TTC549 (cell line): ENCODE measurements around the gene KRTAP10-9.
"Not testable (repeated sequence)": the region's sequence is repeated elsewhere in the genome, so short reads cannot be mapped to it uniquely, and the experiment has no call there.

Source experiments
- FAIRE-seq: peaks from 2 replicates; lab custom pipeline; 2012; peaks lifted over from hg19 to GRCh38; lab: Jason Lieb, UNC

KRTAP10-9 gene

DNA sequence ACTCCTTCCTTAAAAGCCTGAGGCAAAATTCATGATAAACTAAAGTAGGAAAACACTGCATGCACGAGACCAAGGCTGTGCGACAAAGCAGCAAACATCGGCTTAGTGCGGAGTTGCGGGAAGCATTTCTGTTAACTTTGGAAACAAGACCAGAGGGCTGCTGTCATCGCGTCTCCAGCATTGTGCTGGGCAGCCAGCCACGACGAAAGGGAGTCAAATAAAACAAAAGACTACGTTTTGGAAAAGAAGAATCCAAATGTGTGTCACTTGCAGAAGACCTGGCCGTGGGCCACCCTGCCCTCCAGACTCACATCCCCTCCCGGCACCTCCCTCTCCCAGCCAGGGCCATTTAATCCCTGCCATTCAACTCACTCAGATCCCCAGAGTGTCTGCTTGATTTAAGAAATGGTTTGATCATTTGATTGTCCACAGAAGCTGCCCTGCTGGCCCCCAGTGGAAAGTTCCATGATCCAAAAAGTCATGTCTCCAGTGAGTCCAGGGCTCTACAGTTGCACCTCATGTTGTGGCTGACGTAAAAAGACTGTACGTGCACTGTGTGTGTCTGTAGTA, 16.9 kb downstream of the KRTAP10-9 start:
- FAIRE-seq = no peak

DNA sequence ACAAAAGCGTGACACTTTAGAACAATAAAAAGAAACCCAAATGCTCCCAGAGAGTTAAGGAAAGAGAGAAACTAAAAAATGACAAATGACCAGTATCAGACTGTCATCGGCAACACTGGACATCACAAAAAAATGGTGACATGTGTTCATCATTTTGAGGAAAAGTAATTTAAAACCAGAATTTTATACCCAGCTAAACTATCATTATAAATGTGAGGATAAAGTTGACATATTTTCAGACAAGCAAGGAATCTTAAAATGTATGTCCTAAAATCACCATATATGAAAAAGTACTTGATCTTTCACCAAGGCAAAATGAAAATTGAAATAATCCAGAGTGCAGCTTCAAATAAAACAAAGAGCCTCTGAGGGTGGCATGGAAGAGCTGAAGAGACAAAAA, 18.0 kb downstream of the KRTAP10-9 start:
- no peak for FAIRE-seq

DNA sequence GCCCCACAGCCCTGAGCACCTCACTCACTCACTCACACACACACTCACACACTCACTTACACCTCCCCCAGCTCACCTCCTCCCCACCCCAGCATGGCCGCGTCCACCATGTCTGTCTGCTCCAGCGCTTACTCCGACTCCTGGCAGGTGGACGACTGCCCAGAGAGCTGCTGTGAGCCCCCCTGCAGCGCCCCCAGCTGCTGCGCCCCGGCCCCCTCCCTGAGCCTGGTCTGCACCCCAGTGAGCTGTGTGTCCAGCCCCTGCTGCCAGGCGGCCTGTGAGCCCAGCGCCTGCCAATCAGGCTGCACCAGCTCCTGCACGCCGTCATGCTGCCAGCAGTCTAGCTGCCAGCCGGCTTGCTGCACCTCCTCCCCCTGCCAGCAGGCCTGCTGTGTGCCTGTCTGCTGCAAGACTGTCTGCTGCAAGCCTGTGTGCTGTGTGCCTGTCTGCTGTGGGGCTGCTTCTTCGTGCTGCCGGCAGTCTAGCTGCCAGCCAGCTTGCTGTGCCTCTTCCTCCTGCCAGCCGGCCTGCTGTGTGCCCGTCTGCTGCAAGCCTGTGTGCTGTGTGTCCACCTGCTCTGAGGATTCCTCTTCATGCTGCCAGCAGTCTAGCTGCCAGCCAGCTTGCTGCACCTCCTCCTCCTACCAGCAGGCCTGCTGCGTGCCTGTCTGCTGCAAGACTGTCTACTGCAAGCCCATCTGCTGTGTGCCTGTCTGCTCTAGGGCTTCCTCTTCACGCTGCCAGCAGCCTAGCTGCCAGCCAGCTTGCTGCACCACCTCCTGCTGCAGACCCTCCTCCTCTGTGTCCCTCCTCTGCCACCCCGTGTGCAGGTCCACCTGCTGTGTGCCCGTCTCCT, 19.7 kb downstream of the KRTAP10-9 start, which contains the start of gene KRTAP10-11:
Gene KRTAP10-11 (plus strand): TSS at position 49 of the 856 bp plus-strand sequence. CDS start 45 bp downstream, at position 94.
- FAIRE-seq = not testable (repeated sequence)

DNA sequence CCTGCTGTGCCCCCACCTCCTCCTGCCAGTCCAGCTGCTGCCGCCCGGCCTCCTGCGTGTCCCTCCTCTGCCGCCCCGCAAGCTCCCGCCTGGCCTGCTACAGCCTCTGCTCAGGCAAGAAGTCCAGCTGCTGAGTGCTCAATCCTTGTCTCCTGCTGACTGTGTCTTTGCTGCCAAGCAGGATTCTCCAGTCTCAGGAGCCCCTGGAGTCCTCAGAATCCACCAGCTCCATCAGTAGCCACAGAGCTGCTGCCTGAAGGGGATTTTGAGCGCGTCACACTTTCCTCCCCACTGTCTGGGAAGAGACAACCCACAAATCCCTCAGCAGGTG, 20.3 kb downstream of the KRTAP10-9 start:
- no peak for FAIRE-seq

DNA sequence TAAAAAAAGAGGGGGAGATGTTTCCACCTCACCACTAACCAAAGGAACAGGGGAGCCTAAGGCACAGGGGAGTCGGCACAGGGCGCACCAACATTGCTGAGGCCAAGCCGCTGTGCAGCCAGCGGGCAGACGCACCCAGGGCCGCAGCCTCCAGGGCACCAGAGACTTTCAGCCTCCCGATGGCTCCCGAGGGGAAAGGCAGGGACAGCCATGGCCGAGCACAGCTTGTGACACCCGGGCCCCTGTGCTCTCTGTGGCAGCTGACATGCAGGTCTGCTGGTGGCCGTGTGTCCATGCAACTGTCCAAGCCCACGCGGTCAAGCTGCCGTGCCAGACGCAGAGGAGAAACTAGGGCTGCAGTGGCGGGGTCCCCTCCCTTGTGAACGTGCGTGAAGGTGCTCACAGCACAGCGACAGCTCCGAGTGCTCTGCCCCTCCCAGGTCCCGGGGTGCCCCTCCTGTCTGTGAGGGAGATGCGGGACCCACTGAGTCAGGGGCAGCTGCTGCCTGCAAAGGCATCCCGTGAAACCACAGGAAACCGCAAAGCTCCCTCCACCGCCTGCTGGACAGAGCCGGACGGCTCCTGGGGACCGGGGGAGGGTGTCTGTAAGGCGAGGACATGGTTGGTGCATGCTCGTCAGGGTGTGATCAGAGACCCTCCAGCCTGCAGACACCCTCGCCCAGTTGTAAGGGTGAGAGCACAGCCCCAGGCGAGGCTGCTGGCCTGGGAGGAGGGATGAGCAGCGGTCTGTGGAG, 21.8 kb downstream of the KRTAP10-9 start:
- FAIRE-seq = no peak

DNA sequence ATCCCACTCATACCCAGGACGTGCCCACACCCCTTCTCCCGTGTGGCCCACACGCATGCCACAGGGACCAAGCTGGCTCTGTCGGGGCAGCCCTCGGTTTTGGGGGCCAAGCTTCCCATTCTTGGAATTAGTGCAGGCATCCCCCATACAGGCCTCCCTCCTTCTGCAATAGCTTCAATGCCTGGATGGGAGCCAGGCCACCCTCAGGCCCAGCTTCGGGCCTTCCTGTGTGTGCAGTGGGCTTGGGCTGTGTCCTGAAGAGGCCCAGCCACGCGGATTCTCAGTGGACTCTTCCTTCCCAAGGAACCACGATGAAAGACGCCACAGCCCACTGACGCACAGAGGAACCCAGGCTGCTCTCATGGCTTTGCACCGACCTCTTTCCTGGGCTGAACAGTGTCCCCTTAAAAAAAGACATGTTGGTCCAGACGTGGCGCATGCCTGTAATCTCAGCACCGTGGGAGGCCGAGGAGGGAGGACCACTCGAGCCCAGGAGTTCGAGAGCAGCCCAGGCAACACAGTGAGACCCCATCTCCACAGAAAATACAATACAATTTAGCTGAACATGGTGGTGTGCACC, 22.7 kb downstream of the KRTAP10-9 start:
- FAIRE-seq = no peak

DNA sequence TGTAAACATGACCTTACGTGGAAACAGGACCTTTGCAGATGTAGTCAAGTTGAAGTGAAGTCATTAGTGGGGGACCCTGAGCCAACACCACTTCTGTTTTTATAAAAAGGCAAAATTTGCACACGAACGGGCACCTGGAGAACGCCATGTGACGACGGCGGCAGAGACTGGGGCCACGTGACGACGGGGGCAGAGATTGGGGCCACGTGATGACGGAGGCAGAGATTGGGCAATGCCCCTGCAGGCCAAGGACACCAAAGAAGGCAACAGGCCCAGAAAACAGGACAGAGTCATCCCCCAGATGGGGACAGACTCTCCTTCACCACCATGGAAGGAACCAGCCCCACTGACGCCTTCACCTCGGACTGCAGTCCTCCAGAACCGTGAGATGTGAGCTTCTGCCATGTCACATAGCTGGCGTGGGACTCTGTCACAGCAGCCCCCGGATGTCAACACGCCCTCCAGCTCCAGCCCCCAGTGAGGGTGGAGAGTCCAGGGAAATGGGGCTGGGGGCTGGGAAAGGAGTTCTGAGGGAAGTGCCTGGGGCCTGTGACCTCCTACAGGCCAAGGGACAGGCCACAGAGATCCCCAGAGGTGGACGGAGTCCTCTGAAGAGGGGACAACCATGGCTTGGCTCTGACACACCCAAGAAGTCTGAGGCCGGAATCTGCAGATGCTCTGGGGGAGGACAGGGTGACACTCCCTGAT, 23.5 kb downstream of the KRTAP10-9 start:
- no peak for FAIRE-seq

DNA sequence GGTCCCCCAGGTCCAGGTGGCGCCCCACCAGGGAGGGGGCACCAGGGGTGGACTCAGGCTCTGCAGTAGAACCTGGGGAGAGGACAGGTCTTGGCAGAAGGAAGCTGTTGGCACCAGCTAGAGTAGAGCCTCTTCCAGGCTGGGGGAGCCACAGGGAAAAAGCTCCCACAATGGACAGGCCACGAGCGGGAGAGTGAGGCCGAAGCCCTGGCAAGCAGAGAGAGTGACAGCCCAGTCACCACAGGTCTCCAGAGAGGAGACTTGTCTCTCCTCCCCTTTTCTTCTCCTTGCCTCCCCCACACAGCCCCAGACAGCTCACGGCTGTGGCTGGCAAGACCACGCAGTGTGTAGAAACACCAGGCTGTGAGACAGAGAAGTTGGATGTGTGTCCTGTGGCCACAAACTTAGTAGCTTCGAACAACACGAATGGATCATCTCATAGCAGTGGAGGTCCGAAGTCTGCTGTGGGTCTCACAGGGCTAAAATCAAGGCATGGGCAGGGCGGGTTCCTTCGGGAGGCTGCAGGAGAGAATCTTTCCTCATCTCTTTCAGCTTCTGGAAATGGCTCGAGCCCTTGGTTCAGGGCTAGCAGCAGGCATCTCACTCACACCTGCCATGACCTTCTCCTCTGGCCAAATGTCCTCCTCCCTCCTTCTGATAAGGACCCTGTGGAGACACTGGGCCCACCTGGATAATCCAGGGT, 24.2 kb downstream of the KRTAP10-9 start:
- FAIRE-seq = no peak

DNA sequence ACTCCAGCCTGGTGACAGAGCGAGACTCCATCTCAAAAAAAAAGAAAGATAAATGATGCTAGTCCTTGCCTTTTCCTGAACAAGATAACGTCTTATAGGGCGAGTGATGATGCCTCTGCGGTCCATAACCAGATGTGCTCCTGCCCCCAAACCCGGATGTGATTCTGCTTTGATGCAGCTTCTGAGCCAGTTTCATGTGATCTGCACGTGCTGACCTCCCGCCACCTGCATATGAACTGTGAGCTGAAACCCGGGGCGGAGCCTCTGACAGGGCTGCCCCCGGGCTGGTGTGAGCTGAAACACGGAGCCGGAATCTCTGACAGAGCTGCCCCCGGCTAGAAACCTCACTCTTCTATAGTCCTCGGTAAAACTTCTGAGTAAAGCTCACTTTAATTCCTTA, 26.2 kb downstream of the KRTAP10-9 start:
- no peak for FAIRE-seq

DNA sequence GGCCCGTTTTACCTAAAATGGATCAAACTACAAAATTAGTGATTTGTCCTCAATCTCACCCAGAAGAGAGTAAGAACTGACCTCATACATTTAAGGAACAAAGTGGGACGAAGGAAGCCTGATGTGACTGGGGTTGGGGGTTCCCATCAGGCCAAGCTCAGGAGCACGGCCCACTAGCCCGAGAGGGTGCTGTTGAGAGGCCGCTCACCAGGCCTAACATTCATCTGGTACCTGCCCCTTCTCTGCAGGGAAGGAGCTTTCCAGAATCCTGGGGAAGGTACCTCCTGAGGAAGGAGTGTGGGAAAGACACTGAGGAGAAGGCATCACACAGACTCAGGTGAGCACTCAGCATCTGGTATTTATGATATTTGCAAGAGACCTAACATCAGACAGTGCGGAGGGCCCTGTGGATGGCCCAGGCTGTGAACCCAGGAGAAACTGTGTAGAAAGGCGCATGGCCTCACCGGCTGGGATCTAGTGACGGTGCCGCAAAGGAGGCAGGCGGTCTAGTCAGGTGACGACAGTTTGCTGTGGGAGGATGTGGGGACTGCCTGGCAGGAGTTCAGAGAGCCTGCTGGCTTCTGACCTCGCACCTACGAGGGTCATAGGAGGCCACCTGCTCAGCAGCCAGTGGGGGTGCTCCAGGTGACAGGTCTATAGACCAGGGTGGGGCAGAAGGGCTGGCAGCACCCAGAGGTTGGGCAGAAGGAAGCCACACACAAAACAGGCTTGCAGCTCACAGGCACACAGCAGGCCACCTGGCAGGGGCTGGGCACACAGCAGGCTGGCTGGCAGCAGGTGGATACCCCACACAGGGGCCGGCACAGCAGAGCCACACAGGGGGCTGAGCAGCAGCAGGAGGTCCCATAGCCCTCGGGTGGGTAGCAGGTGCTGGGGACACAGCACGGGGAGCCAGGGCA, 27.0 kb downstream of the KRTAP10-9 start:
- no peak for FAIRE-seq

DNA sequence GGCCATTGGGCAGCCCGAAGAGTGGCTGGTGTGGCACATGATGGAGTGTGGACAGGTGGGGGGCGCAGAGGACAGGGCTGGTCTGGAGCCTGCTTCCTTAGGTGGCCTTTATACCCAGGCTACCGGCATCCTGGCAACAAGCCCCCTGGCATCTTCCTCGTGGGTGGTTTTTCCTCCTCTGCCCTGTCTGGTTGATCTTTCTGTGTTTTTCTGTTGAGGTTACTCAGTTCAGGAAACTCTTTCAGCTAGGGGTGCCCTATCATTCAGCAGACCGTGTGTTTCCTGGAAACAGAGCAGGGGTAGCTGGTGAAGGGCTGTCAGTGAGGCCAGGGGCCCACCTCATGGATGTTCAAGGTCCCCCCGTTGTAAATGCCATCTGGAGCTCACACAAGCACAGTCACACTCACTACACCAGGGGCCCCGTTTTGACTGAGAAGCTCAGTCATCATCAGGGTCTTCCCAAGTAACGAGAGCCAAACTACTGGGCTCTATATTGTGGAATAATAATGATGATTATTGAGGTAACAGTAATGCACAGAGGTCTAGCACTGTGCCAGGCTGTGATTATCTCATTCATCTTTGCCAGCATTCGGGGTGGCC, 27.8 kb downstream of the KRTAP10-9 start, which contains the start of gene KRTAP12-4:
Gene KRTAP12-4 (minus strand): TSS at position 84 of the 600 bp plus-strand sequence. CDS start 45 bp downstream, at position 39.
- no peak for FAIRE-seq

DNA sequence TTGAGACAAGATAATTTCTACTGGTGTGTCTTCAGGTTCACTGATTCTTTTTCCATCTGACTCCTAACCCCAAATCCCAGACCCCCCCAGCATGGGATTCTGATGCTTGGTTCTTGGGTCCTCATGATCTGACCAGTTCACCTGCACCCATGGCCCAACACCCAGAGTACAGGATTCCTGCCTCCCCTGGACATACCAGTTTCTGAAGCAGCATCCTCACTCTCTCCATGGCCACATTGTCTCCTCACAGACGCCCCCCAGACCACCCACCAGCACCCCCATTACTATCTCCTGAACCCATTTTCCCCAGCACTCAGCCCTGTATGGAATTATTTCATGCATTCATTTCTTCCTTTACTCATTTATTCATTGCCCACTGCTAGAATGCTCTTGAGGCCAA, 30.0 kb downstream of the KRTAP10-9 start:
- FAIRE-seq = no peak

DNA sequence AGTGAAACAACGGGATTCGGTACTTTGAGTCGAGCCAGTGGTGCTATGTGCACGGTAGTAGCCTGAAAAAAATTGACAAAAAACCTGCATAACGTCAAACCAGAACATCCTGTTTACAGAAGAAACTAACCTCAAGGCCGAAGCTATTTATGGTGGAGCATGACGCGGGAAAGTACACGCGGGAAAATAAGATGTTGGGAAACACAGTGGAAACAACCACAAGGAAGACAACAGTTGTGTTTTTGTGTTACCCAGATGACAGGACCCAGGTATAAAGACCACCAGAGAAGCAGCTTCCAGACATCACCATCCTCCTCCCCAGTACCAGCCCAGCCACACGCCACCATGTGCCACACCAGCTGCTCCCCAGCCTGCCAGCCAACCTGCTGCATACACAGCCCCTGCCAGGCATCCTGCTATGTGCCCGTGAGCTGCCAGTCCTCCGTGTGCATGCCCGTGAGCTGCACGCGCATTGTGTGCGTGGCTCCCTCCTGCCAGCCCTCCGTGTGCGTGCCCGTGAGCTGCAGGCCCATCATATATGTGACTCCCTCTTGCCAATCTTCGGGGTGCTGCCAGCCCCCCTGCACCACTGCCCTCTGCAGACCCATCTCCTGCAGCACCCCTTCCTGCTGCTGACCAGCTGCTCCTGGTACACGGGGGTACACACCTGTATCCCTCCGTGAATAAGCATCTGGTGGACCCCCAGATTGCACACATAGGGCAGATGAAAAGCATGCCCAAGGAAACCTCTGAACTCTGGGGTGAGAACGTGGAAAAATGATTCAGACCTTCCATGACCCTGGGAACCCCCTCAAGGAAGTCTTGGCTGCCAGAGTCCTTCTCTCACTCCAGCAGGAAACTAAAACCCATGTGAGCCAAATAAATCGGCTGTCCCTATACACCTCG, 31.0 kb downstream of the KRTAP10-9 start, which contains the start of gene KRTAP12-3:
Gene KRTAP12-3 (plus strand): TSS at position 298 of the 906 bp plus-strand sequence. CDS start 48 bp downstream, at position 346.
- no peak for FAIRE-seq

DNA sequence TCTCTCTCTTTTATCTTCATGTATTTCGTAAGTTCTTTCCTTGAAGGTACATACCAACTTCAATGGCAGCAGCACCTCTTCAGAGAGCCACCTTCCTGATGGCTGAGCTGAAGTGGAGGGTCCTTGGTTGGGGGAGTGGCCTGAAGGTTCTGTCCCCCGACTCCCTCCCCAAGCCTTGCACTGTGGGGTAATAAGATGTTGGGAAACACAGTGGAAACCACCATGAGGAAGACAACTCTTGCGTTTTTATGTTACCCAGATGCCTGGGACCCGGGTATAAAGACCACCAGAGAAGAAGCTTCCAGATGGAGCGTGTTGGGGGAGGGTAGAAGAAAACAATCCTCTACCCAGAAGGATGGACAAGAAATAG, 31.6 kb downstream of the KRTAP10-9 start:
- FAIRE-seq = no peak

DNA sequence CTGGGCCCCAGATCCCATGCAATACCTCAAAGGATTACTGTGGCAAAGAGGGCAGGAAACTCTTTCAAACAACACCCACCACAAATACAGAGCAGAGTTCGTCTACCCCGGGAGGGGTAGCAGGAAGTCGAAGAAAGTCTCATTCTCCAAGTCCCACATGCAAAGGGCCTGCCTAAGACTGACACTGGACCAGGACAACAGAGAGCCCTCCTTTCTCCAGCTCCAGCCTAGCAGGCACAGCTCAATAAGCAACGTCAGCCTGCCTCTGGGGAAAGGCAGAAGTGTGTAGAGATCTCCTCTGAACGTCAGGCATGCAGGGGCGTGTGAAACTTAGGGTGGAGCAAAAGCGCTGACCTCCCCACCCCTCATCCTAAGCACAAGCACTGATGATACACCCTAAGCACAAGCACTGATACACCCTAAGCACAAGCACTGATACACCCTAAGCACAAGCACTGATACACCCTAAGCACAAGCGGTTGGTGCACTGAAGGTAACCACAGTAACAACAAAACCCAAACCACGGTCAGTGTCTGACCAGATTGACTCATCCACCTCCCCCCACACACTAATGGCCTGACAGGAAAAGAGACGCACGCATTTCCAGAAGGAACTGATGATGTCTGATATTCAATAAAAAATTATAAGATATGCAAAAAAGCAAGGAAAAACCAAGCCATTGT, 32.2 kb downstream of the KRTAP10-9 start:
- FAIRE-seq = no peak

DNA sequence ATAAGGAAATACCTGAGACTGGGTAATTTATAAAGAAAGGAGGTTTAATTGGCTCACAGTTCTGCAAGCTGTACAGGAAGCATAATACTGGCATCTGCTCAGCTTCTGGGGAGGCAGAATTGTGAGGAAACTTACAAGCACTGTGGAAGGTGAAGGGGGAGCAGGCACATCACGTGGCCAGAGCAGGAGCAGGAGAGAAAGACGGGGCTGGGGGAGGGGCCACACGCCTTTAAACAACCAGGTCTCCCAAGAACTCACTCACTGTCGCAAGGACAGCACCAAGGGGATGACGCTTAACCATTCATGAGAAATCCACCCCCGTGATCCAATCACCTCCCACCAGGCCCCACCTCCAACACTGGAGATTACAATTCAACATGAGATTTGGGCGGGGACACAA, 34.7 kb downstream of the KRTAP10-9 start:
- FAIRE-seq = not testable (repeated sequence)

DNA sequence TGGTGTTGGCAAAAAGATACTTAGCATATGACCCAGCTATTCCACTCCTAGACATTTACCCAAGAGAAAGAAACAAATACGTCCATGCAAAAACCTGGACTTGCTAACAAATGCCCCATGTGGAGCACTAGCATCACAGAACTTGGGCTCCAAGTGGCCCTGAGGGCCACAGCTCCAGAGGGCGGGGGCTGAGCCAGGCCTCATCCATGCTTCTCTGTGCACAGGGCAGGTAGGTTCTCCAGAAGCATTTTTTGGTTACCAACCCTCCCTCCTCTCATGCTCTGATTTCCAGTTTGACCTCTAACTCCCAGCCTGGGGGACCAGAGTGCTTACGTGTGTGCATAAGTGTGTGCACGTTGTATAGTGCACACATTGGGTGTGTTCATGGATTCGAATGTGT, 37.8 kb downstream of the KRTAP10-9 start:
- FAIRE-seq = no peak
